Smooth muscle cell (in vitro differentiated cells): ENCODE data around the gene TMEM232. TPM values are rescaled to one million over a fixed set of nuclear protein-coding genes. Genes with fewer than 3 reads are reported as not detected.

Experiments used
- DNase-seq: peaks from one replicate; lab custom pipeline; 2025; ENCODE audit not compliant: unreplicated experiment; lab: John Stamatoyannopoulos, UW
- H2AFZ ChIP-seq: fragments of 200-600 bp; sonication (generic); 2 replicates; pipeline ENCODE4 v1.6.0; 2016; ENCODE audit warnings: antibody characterized with exemption, low read depth, mild to moderate bottlenecking
- H3F3A ChIP-seq: fragments of 200-600 bp; sonication (generic); 2 replicates; pipeline ENCODE4 v1.6.0; 2017; ENCODE audit warnings: antibody characterized with exemption, low read depth
- H3K27ac ChIP-seq: fragments of 200-600 bp; sonication (generic); 2 replicates; pipeline ENCODE4 v1.5.1; 2016; ENCODE audit warnings: low read depth, mild to moderate bottlenecking
- H3K27me3 ChIP-seq: fragments of 200-600 bp; sonication (generic); 2 replicates; pipeline ENCODE4 v1.6.1; 2016; ENCODE audit warnings: low read depth, mild to moderate bottlenecking
- H3K36me3 ChIP-seq: fragments of 200-600 bp; sonication (generic); 2 replicates; pipeline ENCODE4 v1.5.1; 2016; ENCODE audit warnings: low read depth
- H3K4me1 ChIP-seq: fragments of 200-600 bp; sonication (generic); 2 replicates; pipeline ENCODE4 v1.5.1; 2016; ENCODE audit warnings: low read depth
- H3K4me2 ChIP-seq: fragments of 200-600 bp; sonication (generic); 2 replicates; pipeline ENCODE4 v1.6.0; 2016; ENCODE audit warnings: mild to moderate bottlenecking
- H3K4me3 ChIP-seq: fragments of 200-600 bp; sonication (generic); 2 replicates; pipeline ENCODE4 v1.5.1; 2016; ENCODE audit warnings: mild to moderate bottlenecking
- H3K79me2 ChIP-seq: fragments of 200-600 bp; sonication (generic); 2 replicates; pipeline ENCODE4 v1.6.0; 2016; ENCODE audit warnings: low read depth, mild to moderate bottlenecking
- H3K9ac ChIP-seq: fragments of 200-600 bp; sonication (generic); 2 replicates; pipeline ENCODE4 v1.6.0; 2016; ENCODE audit warnings: low read depth
- H3K9me3 ChIP-seq: fragments of 200-600 bp; sonication (generic); replicated peaks from 2 replicates; pipeline ENCODE4 v1.5.1; 2016; ENCODE audit warnings: low read depth
- H4K20me1 ChIP-seq: fragments of 200-600 bp; sonication (generic); 2 replicates; pipeline ENCODE4 v1.6.0; 2016; ENCODE audit warnings: low read depth
- CTCF ChIP-seq: fragments of 200-600 bp; sonication (generic); IDR thresholded peaks from 2 replicates; pipeline ENCODE4 v1.5.1; 2017; ENCODE audit warnings: borderline replicate concordance, mild to moderate bottlenecking, antibody characterized with exemption; ENCODE audit not compliant: insufficient read depth, poor library complexity, severe bottlenecking
- WGBS: methylation state at CpG from one replicate; pipeline ENCODE4 v1.1.7; 2016; ENCODE audit warnings: low lambda C conversion rate; 5-methylcytosine and 5-hydroxymethylcytosine counted together
- polyA plus RNA-seq: library from polyadenylated mRNA; unstranded; fragments of >200 nt; fragmentation: Nextera tagmentation; extraction: Ambion mirVana; gene quantifications from 2 replicates; pipeline ENCODE4 v1.2.1, GENCODE V29; 2016
- total RNA-seq: library from RNA; depleted of rRNA; stranded (reverse); fragments of >200 nt; gene quantifications from 2 replicates; pipeline ENCODE4 v1.2.3, GENCODE V29; 2014

TMEM232 gene
- total and polyA plus RNA-seq, 2 experiments from 2014 or later: 0.49 to 1.0 TPM

GRCh38 chr5:110561510-110561909 lies 165.0 kb downstream of the TMEM232 start:
- no peak for TF ChIP-seq CTCF
- Histone ChIP-seq H4K20me1 (no peaks in the 10 kb centered on the region), H3K9ac (no peak overlapping the region), H3K4me3 (no peak overlapping the region), H3K4me1 (no peaks in the 10 kb centered on the region), H3K4me2 (no peak overlapping the region), H3K27ac (no peak overlapping the region), H3K27me3 (no peaks in the 10 kb centered on the region), H3K9me3 (no peaks in the 10 kb centered on the region), H2AFZ (no peak overlapping the region), H3K79me2 (no peaks in the 10 kb centered on the region), H3F3A (no peaks in the 10 kb centered on the region), H3K36me3 (no peaks in the 10 kb centered on the region)
- DNase-seq: no peak
- 61% methylated on average over 1 of the region's 1 CpG for WGBS

- Histone ChIP-seq H3K4me2 (no peak overlapping the region), H3K9ac (no peak overlapping the region), H3K79me2 (no peaks in the 10 kb centered on the region), H3K27ac (no peak overlapping the region), H3K27me3 (no peaks in the 10 kb centered on the region), H3K4me3 (no peak overlapping the region), H3K9me3 (no peaks in the 10 kb centered on the region), H3F3A (no peaks in the 10 kb centered on the region), H4K20me1 (no peaks in the 10 kb centered on the region), H2AFZ (no peak overlapping the region), H3K4me1 (no peaks in the 10 kb centered on the region), H3K36me3 (no peaks in the 10 kb centered on the region)
- WGBS: 49% methylated on average over 3 of the region's 3 CpGs
- no peak for TF ChIP-seq CTCF
- DNase-seq: no peak
Measured at GRCh38 chr5:110549301-110549700, 177.2 kb downstream of the TMEM232 start.

DNA sequence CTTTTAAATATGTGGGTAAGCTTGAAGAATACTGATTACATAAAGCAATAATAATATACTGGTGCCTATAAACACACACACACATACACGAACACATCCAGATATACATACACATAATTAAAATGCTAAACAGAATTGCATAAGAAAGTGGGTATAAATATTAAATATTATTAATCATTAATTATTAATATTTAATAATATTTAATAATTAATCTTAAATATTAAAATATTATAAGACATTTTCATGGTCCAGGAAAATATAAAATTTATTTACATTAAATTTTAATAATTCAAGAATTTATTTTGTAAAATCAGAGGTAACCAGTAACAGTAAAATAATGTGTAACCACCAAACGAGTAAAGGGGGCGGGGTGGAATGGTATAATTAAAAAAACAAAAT lies 178.3 kb downstream of the TMEM232 start:
- Histone ChIP-seq H3K9me3 (no peaks in the 10 kb centered on the region), H2AFZ (no peak overlapping the region), H3K79me2 (no peaks in the 10 kb centered on the region), H3K4me1 (no peaks in the 10 kb centered on the region), H3F3A (no peaks in the 10 kb centered on the region), H3K27me3 (no peaks in the 10 kb centered on the region), H3K27ac (no peak overlapping the region), H4K20me1 (no peaks in the 10 kb centered on the region), H3K9ac (no peak overlapping the region), H3K4me2 (no peak overlapping the region), H3K4me3 (no peak overlapping the region), H3K36me3 (no peaks in the 10 kb centered on the region)
- TF ChIP-seq CTCF: no peak
- DNase-seq: no peak
- WGBS: 73% methylated on average over 3 of the region's 3 CpGs

DNA sequence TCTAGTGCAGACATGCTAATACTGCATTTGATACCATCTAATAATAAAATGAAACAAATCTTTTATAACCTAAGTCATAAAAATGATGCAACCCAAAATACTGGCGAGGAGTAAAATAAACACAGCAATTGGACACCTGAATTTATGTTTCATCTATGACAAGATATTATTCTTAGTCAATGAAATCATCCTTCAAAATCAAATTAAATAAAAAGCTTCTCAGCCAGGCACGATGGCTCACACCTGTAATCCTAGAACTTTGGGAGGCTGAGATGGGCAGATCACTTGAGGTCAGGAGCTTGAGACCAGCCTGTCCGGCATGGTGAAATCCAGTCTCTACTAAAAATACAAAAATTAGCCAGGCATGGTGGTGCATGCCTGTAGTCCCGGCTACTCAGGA lies 179.0 kb downstream of the TMEM232 start:
- Histone ChIP-seq H3K4me3 (no peak overlapping the region), H3K79me2 (no peaks in the 10 kb centered on the region), H3K4me2 (no peak overlapping the region), H3K36me3 (no peaks in the 10 kb centered on the region), H3F3A (no peaks in the 10 kb centered on the region), H3K9ac (no peak overlapping the region), H4K20me1 (no peaks in the 10 kb centered on the region), H3K27ac (no peak overlapping the region), H2AFZ (no peak overlapping the region), H3K4me1 (no peaks in the 10 kb centered on the region), H3K9me3 (no peaks in the 10 kb centered on the region), H3K27me3 (no peaks in the 10 kb centered on the region)
- DNase-seq: no peak
- TF ChIP-seq CTCF: no peak
- WGBS: 94% methylated on average over 4 of the region's 4 CpGs
